Metanephros (tissue), 1 donor: ENCODE measurements around the gene LRRC8D. TPM values are rescaled to one million over a fixed set of nuclear protein-coding genes. Genes with fewer than 3 reads are reported as not detected.

Experiments
- total RNA-seq: library from RNA; depleted of rRNA; stranded (reverse); fragments of >200 nt; gene quantifications from one replicate; pipeline ENCODE4 v1.2.3, GENCODE V29; 2014

The LRRC8D gene
- total RNA-seq, result 26.9 TPM

GRCh38 chr1:89820422-89821321 is at the start of gene LRRC8D:
TSS of gene LRRC8D (plus strand) at chr1:89821032. CDS start at chr1:89933069, 112,037 bp downstream.

Other genes starting within 250 kb of the LRRC8D start
- 6.5 TPM for gene LRRC8C, start 187.9 kb upstream of the LRRC8D start, total RNA-seq
- gene ZNF326, start 174.1 kb downstream of the LRRC8D start, total RNA-seq, result 27.2 TPM